Erythroblast (primary cell): ENCODE results near the gene TOP2A.

Experiments used
- GATA1 ChIP-seq: IDR thresholded peaks from 2 replicates; pipeline ENCODE4 v1.6.1; 2011; ENCODE audit warnings: low read depth, mild to moderate bottlenecking, control low read depth, low read length, moderate library complexity
- POLR2A ChIP-seq: IDR thresholded peaks from 2 replicates; pipeline ENCODE4 v1.6.1; 2011; ENCODE audit warnings: mild to moderate bottlenecking, low read length

- no peak for TF ChIP-seq POLR2A
- no peak for TF ChIP-seq GATA1
These were observed 44.1 kb upstream of the TOP2A start for GRCh38 chr17:40461732-40462342.
